ENCODE measurements around the gene MYH7B.

Gene MYH7B

GRCh38 chr20:34945315-34946077, 10.2 kb upstream of the MYH7B start:
- DNase-seq (ENCODE audit: low read depth), result no peak

GRCh38 chr20:34946661-34947060, 9.0 kb upstream of the MYH7B start:
- no peak for DNase-seq (ENCODE audit: low read depth)

- DNase-seq (ENCODE audit: low read depth), result no peak
Measured at GRCh38 chr20:34947336-34947735, 8.3 kb upstream of the MYH7B start.

GRCh38 chr20:34948030-34948429, 7.6 kb upstream of the MYH7B start:
- peak; percentile 65 for DNase-seq (ENCODE audit: low read depth)

- no peak for DNase-seq (ENCODE audit: low read depth)
Measured at GRCh38 chr20:34949120-34949519, 6.5 kb upstream of the MYH7B start.

GRCh38 chr20:34951252-34951651, 4.4 kb upstream of the MYH7B start:
- DNase-seq (ENCODE audit: low read depth), result no peak

GRCh38 chr20:34951652-34952051, 4.0 kb upstream of the MYH7B start:
- DNase-seq (ENCODE audit: low read depth), result no peak

- DNase-seq (ENCODE audit: low read depth), result no peak
Measured at GRCh38 chr20:34952671-34953070, 3.0 kb upstream of the MYH7B start.

GRCh38 chr20:34953960-34954359, 1.7 kb upstream of the MYH7B start:
- no peak for DNase-seq (ENCODE audit: low read depth)

GRCh38 chr20:34954904-34955230, 801 bp upstream of the MYH7B start:
- DNase-seq (ENCODE audit: low read depth), result no peak

- no peak for DNase-seq (ENCODE audit: low read depth)
Measured at GRCh38 chr20:34956041-34956458, 382 bp downstream of the MYH7B start.

GRCh38 chr20:34956751-34957472, 1.2 kb downstream of the MYH7B start:
- no peak for DNase-seq (ENCODE audit: low read depth)

- DNase-seq (ENCODE audit: low read depth), result no peak
Measured at GRCh38 chr20:34964486-34964885, 8.8 kb downstream of the MYH7B start.

GRCh38 chr20:34965051-34965450, 9.4 kb downstream of the MYH7B start:
- DNase-seq (ENCODE audit: low read depth), result no peak

GRCh38 chr20:34967421-34967820, 11.8 kb downstream of the MYH7B start:
- DNase-seq (ENCODE audit: low read depth), result no peak

- DNase-seq (ENCODE audit: low read depth), result no peak
Measured at GRCh38 chr20:34968042-34968775, 12.5 kb downstream of the MYH7B start.

- no peak for DNase-seq (ENCODE audit: low read depth)
Measured at GRCh38 chr20:34970193-34970840, 14.6 kb downstream of the MYH7B start.

GRCh38 chr20:34970846-34971560, 15.3 kb downstream of the MYH7B start:
- no peak for DNase-seq (ENCODE audit: low read depth)

GRCh38 chr20:34971561-34972235, 16.0 kb downstream of the MYH7B start:
- DNase-seq (ENCODE audit: low read depth), result no peak

GRCh38 chr20:34974246-34974645, 18.6 kb downstream of the MYH7B start:
- no peak for DNase-seq (ENCODE audit: low read depth)

- no peak for DNase-seq (ENCODE audit: low read depth)
Measured at GRCh38 chr20:34976286-34976685, 20.6 kb downstream of the MYH7B start.

Measured in non-pigmented ciliary epithelial cell (primary cell).